Esophagus mucosa (tissue), 1 donor: Measurements from ENCODE around the gene ENTPD2. TPM values are rescaled to one million over a fixed set of nuclear protein-coding genes. Genes with fewer than 3 reads are reported as not detected.
"Not testable (repeated sequence)": the region's sequence is repeated elsewhere in the genome, so short reads cannot be mapped to it uniquely, and the experiment has no call there.

Source experiments
- ATAC-seq: fragments of 200-7000 bp; cut with Tn5 transposase; one replicate; pipeline ENCODE4 v1.9.1; 2020
- total RNA-seq: library from RNA; stranded (reverse); gene quantifications from one replicate; pipeline ENCODE4 v1.2.4, GENCODE V29; 2023
- donor health status: DM: yes; HTN: yes; CAD: no.

The ENTPD2 gene
- total RNA-seq, 1 donor from 2014 or later: 2.9 TPM

GRCh38 chr9:137045294-137046087, 8.4 kb downstream of the ENTPD2 start:
- no peak for ATAC-seq

DNA sequence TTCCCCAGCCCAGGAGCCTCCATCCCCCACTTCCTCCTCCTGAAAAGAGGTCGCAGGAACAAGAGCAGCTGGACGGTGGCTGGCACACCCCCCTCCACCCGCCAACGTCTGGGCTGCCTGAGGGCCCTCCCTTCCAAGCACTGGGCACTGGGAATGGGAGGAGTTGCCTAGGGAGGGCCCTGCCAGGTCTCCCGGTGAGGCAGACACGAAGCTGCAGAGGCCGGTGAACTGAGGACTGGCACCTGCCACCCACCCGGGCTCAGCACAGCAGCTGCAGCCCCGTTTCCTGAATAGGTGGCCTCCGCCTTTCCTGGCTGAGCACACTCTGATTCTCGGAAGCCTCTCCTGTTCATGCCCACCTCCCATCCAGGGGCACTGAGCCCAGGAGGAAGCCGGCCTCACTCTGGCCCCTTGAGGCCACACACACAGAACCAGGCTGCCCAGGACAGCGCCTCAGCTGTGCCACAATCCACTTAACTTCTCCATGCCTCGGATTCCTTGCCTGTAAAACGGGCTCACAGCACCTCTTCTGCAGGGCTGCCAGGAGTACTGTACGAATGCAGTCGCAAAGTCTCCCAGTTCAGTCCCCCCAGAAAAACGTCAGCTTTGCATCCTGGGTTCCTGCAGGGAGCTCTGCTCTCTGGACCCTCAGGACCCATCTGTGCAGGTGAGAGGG, 9.2 kb downstream of the ENTPD2 start:
- peak; percentile 12 for ATAC-seq

GRCh38 chr9:137044037-137044436, 9.8 kb downstream of the ENTPD2 start:
- no peak for ATAC-seq

GRCh38 chr9:137042751-137043727, 10.8 kb downstream of the ENTPD2 start:
- peak; percentile 4 for ATAC-seq

- no peak for ATAC-seq
These were observed 12.7 kb downstream of the ENTPD2 start for GRCh38 chr9:137041124-137041523.

- ATAC-seq: no peak
These were observed 13.3 kb downstream of the ENTPD2 start for GRCh38 chr9:137040568-137040967.

DNA sequence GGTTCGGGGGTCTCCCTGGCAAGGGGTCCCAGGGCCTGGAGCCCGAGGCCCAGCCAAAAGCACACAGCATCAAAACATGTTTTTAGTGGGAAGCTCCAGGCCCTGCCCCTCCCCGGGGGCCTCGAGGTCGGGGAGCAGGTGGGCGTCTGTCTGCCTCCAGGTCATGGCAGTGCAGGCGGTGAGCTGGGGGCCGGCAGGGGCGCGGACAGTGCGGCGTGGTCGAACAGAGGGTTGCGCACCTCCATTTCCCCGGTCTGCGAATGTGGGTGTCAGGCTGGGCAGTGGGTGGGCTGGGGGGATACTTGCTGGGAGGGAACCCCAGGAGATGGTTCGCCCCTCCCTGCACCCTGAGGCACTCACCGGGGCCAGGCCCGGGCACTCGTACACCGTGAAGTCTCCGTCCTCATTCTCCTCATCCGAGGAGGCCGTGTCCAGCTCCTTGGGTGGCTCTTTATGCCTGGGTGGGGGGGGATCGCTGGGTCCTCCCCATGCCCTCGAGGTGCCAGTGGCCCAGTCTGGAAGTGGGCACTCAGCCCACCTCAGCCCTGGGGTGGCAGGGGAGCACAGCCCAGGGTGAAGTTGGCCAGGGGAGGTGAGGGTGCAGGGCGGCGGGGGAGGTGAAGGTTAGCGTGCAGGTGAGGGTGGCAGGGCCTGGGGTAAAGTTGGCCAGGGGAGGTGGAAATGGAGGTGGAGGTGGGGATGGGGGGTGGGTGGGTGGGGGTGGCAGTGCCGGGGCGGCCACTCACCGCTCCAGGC, 14.1 kb downstream of the ENTPD2 start:
- no peak for ATAC-seq

DNA sequence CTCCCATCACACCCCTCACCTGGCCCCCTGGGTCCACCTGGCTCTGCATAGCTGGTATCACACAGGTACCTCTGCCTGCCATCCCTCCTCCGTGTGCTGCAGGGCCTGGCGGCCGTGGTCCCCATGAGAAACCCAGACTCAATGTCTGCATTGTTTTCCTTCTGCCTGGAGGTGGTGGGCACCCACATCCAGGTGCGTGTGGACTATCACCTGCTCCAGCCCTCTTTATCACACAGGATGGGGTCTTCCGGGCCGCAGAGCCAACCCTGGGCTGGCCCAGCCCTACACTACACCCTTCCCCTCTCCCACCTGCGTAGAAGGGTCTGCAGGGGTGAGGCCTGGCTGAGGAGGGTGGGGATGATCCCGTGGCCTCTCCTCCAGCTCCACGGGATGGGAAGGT, 14.9 kb downstream of the ENTPD2 start:
- ATAC-seq: no peak

DNA sequence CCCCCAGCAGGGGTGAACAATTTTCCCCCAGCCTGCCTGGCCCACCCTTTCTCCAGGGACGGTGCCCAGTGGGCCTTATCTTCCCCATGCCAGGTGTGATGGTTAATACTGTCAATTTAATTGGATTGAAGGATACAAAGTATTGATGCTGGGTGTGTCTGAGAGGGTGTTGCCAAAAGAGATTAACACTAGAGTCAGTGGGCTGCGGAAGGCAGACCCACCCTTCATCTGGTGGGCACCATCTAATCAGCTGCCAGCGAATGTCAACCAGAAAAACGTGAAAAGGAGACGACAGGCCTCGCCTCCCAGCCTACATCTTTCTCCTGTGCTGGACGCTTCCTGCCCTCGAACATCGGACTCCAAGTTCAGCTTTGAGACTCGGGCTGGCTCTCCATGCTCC, 16.4 kb downstream of the ENTPD2 start:
- no peak for ATAC-seq

DNA sequence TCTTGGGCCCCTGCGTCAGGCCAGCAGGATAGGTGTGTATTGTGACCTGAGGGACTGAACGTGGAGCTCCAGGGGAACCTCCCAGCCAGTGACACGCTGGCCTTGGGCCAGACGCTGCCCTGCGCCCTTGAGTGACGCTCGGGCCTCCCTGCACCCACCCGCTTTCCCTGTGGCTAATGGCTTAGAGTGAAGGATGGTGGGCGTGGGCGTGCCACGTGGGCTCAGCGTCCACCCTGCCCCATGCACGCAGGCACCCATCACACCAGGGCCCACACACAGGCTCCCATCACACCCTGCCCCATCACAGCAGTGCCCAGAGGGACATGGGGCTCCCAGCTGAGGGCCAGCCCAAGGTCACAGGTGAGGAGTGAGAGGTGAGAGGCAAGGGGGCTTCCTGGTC, 16.8 kb downstream of the ENTPD2 start:
- ATAC-seq: no peak

- no peak for ATAC-seq
These were observed 17.9 kb downstream of the ENTPD2 start for GRCh38 chr9:137035937-137036336.

- peak; percentile 15 for ATAC-seq
These were observed 18.4 kb downstream of the ENTPD2 start for GRCh38 chr9:137035507-137035834.

GRCh38 chr9:137034709-137035506, 19.0 kb downstream of the ENTPD2 start:
- peak; percentile 78 for ATAC-seq

- ATAC-seq: peak; percentile 15
These were observed 19.7 kb downstream of the ENTPD2 start for GRCh38 chr9:137034039-137034708.

DNA sequence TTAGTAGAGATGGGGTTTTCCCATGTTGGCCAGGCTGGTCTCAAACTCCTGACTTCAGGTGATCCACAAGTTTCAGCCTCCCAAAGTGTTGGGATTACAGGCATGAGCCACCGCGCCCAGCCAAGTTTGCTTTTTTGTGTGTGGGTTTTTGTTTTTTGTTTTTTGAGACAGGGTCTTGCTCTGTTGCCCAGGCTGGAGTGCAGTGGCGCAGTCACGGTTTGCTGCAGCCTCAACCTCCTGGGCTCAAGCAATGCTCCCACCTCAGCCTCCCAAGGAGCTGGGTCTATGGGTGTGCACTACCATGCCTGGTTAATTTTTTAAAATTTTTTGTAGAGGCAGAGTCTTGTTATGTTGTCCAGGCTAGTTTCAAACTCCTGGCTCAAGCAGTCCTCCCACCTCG, 20.4 kb downstream of the ENTPD2 start:
- not testable (repeated sequence) for ATAC-seq

- ATAC-seq: no peak
These were observed 21.0 kb downstream of the ENTPD2 start for GRCh38 chr9:137032858-137033257.

DNA sequence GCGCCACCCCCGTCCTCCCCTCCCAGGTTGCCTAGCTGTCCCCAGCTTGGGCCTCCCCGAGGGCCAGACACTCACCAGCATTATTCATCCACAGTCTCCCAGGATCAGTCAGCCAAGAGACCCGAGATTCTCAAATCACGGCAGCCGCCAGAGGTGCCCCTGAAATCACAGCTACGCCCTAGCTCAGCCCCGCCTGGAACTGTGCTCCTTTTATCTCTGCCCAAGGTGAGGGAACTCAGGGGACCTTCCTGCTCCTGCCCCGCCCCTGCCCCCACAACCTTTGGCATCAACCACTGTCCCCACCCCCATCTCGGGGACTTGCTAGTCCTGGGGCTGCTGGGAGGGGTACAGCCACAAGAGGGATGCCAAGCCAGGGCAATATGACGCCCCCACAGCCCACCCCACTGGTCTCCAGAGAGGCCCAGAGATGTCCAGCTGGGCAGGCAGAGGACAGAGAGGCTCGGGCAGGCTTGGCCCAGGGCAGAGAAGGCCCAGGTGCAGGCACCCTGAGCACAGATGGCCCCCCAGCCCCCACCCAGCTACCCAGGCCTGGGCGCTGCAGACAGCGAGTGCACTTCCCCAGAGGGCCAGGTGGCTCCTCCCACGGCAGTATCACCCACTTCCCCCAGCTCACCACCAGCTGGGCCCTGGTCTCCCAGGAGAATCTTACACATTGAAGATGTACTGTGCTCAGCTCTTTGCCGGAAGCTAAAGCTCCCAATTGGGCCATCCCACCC, 21.8 kb downstream of the ENTPD2 start, which contains the start of gene FUT7:
Gene FUT7, minus strand, starts transcription at position 185 of the 737 bp plus-strand sequence. Its CDS starts 97 bp downstream, at position 88.
- ATAC-seq: no peak

DNA sequence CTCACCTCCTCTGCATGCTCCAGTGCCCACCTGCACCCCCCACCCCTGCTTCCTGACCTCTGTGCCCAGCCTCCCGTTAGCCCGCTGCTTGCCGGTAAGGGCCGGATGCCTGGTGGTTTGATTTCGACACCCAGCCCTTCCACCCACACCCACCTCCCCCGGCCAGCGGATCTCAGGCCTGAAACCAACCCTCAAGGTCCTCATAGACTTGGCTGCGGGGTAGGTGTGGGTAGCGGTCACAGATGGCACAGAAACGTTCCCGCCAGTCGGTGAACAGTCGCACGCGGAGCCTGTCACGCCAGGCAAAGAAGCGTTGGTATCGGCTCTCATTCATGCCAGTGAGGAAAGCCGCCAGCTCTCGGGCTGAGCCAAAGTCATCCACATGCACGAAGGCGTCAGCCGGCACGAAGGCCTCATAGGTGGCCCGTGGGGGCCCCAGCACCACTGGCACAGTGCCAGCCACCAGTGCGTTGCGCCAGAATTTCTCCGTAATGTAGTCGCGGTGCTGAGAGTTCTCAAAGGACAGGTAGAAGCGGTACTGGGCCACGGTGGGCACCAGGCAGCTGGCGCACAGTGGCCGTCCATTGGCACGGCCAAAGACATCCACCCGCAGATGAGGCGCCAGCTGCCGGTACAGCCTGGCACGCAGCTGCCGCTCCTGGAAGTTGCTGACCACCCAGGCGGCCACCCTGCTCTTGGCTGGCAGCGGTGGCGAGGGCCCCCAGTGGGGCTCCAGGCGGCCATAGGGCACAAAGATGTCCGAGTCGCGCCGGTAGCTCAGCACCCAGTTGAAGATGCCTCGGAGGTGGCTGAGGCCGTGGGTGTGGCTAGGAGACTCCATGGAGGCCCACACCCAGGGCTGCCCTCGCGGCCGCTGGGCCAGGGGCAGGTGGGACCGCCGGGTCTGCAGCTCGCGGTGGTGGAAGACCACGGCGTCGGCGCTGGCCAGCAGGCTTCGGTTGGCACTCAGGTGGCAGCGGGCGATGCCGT, 23.0 kb downstream of the ENTPD2 start:
- ATAC-seq: no peak

DNA sequence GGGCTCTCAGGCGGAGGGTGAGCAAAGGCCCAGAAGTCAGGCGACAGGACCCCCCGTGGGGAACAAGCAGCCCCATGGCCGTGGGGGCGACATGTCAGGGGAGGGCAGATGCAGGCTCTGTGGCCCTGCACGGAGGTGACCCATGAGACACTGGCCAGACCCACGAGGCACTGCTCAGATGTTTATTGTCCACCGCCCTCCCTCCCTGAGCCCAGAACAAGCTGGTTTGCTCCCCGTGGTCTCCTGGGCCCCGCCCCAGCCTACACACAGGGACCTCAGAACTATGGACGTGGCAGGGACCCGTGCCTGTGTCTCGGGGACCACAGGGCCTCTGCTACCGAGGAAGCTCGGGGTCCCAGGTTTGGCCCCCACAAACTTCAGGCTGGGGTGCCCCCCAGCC, 23.9 kb downstream of the ENTPD2 start:
- ATAC-seq: no peak
